Measurements from ENCODE around the gene LRRC74B. TPM values are rescaled to one million over a fixed set of nuclear protein-coding genes. Genes with fewer than 3 reads are reported as not detected.

LRRC74B gene
- total RNA-seq, 1 experiment from 2014 or later, result not detected

GRCh38 chr22:21022955-21023614 is 22.7 kb upstream of the LRRC74B start:
- H3K27me3 ChIP-seq, result no peaks in the 10 kb centered on the region
- no peak for DNase-seq
- H3K4me3 ChIP-seq, result no peak overlapping the region
- no peaks in the 10 kb centered on the region for H3K36me3 ChIP-seq
- H3K27ac ChIP-seq, result no peak overlapping the region
- H3K4me1 ChIP-seq, result peaks cover 9% of the 10 kb centered on the region
- H3K9me3 ChIP-seq (replicated peaks), result no peaks in the 10 kb centered on the region

GRCh38 chr22:21025266-21025665 is 20.5 kb upstream of the LRRC74B start:
- no peaks in the 10 kb centered on the region for H3K36me3 ChIP-seq
- H3K4me1 ChIP-seq, result peaks cover 9% of the 10 kb centered on the region
- DNase-seq, result no peak
- no peak overlapping the region for H3K27ac ChIP-seq
- H3K27me3 ChIP-seq, result no peaks in the 10 kb centered on the region
- no peaks in the 10 kb centered on the region for H3K9me3 ChIP-seq (replicated peaks)
- no peak overlapping the region for H3K4me3 ChIP-seq

- no peak for DNase-seq
- Histone ChIP-seq H3K27ac (no peak overlapping the region), H3K4me3 (no peak overlapping the region), H3K36me3 (no peaks in the 10 kb centered on the region), H3K4me1 (peaks cover 9% of the 10 kb centered on the region), H3K27me3 (no peaks in the 10 kb centered on the region), H3K9me3 (replicated peaks) (no peaks in the 10 kb centered on the region)
These were observed 19.7 kb upstream of the LRRC74B start for GRCh38 chr22:21025763-21026755.

- H3K4me3 ChIP-seq, result no peak overlapping the region
- no peaks in the 10 kb centered on the region for H3K27me3 ChIP-seq
- peaks cover 9% of the 10 kb centered on the region for H3K4me1 ChIP-seq
- peak; percentile 32 to 46 for DNase-seq
- no peaks in the 10 kb centered on the region for H3K9me3 ChIP-seq (replicated peaks)
- no peaks in the 10 kb centered on the region for H3K36me3 ChIP-seq
- H3K27ac ChIP-seq, result no peak overlapping the region
These were observed 18.7 kb upstream of the LRRC74B start for GRCh38 chr22:21026783-21027692.

- DNase-seq, result no peak
These were observed 17.2 kb upstream of the LRRC74B start for GRCh38 chr22:21028277-21029251.

GRCh38 chr22:21029486-21030025 is 16.2 kb upstream of the LRRC74B start:
- no peaks in the 10 kb centered on the region for H3K36me3 ChIP-seq
- H3K27me3 ChIP-seq, result no peaks in the 10 kb centered on the region
- DNase-seq, result no peak
- H3K9me3 ChIP-seq (replicated peaks), result no peaks in the 10 kb centered on the region
- H3K4me3 ChIP-seq, result no peak overlapping the region
- H3K4me1 ChIP-seq, result peaks cover 9% of the 10 kb centered on the region
- no peak overlapping the region for H3K27ac ChIP-seq

More at GRCh38 chr22:21028277-21029251, 17.2 kb upstream of the LRRC74B start:
- Histone ChIP-seq H3K9me3 (replicated peaks) (no peaks in the 10 kb centered on the region), H3K4me1 (peaks cover 9% of the 10 kb centered on the region), H3K27ac (no peak overlapping the region), H3K36me3 (no peaks in the 10 kb centered on the region), H3K27me3 (no peaks in the 10 kb centered on the region), H3K4me3 (no peak overlapping the region)

GRCh38 chr22:21030032-21030431 is 15.7 kb upstream of the LRRC74B start:
- no peak for DNase-seq
- H3K27me3 ChIP-seq, result no peaks in the 10 kb centered on the region
- H3K4me3 ChIP-seq, result no peak overlapping the region
- H3K4me1 ChIP-seq, result peaks cover 9% of the 10 kb centered on the region
- H3K9me3 ChIP-seq (replicated peaks), result no peaks in the 10 kb centered on the region
- H3K36me3 ChIP-seq, result no peaks in the 10 kb centered on the region
- no peak overlapping the region for H3K27ac ChIP-seq

- H3K36me3 ChIP-seq, result no peaks in the 10 kb centered on the region
- no peak overlapping the region for H3K27ac ChIP-seq
- peaks cover 9% of the 10 kb centered on the region for H3K4me1 ChIP-seq
- no peaks in the 10 kb centered on the region for H3K27me3 ChIP-seq
- H3K4me3 ChIP-seq, result no peak overlapping the region
- DNase-seq, result no peak
- no peaks in the 10 kb centered on the region for H3K9me3 ChIP-seq (replicated peaks)
These were observed 14.9 kb upstream of the LRRC74B start for GRCh38 chr22:21030621-21031544.

GRCh38 chr22:21031545-21032036 is 14.2 kb upstream of the LRRC74B start:
- H3K27ac ChIP-seq, result no peak overlapping the region

GRCh38 chr22:21032037-21032867 is 13.5 kb upstream of the LRRC74B start, which contains the start of gene SLC7A4:
SLC7A4 (minus strand) TSS chr22:21032561; CDS start chr22:21031812, 749 bp downstream.
- no peak for DNase-seq
- H3K27ac ChIP-seq, result no peak within 1 kb of the TSS
- H3K9me3 ChIP-seq (replicated peaks), result no peaks in the 10 kb centered on the region
- no peaks in the 10 kb centered on the region for H3K27me3 ChIP-seq
- H3K4me1 ChIP-seq, result peaks cover 6% of the 10 kb centered on the region
- no peak within 1 kb of the TSS for H3K4me3 ChIP-seq
- H3K36me3 ChIP-seq, result no peaks in the 10 kb centered on the region

More at GRCh38 chr22:21031545-21032036, 14.2 kb upstream of the LRRC74B start:
- no peak for DNase-seq
- Histone ChIP-seq H3K9me3 (replicated peaks) (no peaks in the 10 kb centered on the region), H3K4me3 (no peak overlapping the region), H3K36me3 (no peaks in the 10 kb centered on the region), H3K4me1 (peaks cover 9% of the 10 kb centered on the region), H3K27me3 (no peaks in the 10 kb centered on the region)

GRCh38 chr22:21032868-21033688 is 12.7 kb upstream of the LRRC74B start:
- H3K4me3 ChIP-seq, result no peak overlapping the region
- H3K27ac ChIP-seq, result no peak overlapping the region
- H3K27me3 ChIP-seq, result no peaks in the 10 kb centered on the region
- DNase-seq, result no peak
- H3K4me1 ChIP-seq, result peaks cover 10% of the 10 kb centered on the region
- H3K9me3 ChIP-seq (replicated peaks), result no peaks in the 10 kb centered on the region
- H3K36me3 ChIP-seq, result no peaks in the 10 kb centered on the region
